Germinal center (tissue), 1 donor: ENCODE results near the gene OBSCN.
"Not testable (repeated sequence)": the region's sequence is repeated elsewhere in the genome, so short reads cannot be mapped to it uniquely, and the experiment has no call there.

Experiments used
- DNase-seq: peaks from one replicate; pipeline ENCODE4 v3.0.0; 2012; ENCODE audit warnings: mixed read lengths, low spot score

Gene OBSCN

GRCh38 chr1:228228601-228229074 lies 20.8 kb downstream of the OBSCN start:
- no peak for DNase-seq

GRCh38 chr1:228231189-228231588 lies 23.3 kb downstream of the OBSCN start:
- DNase-seq: no peak

GRCh38 chr1:228233136-228233535 lies 25.3 kb downstream of the OBSCN start:
- no peak for DNase-seq

- no peak for DNase-seq
Measured at GRCh38 chr1:228234921-228235320, 27.1 kb downstream of the OBSCN start.

GRCh38 chr1:228236744-228237143 lies 28.9 kb downstream of the OBSCN start:
- peak; percentile 44 for DNase-seq

- DNase-seq: peak; percentile 17
Measured at GRCh38 chr1:228238007-228238406, 30.2 kb downstream of the OBSCN start.

- no peak for DNase-seq
Measured at GRCh38 chr1:228238461-228238860, 30.6 kb downstream of the OBSCN start.

GRCh38 chr1:228240411-228241240 lies 32.8 kb downstream of the OBSCN start:
- no peak for DNase-seq

GRCh38 chr1:228241259-228241658 lies 33.4 kb downstream of the OBSCN start:
- DNase-seq: no peak

GRCh38 chr1:228242409-228242808 lies 34.6 kb downstream of the OBSCN start:
- DNase-seq: no peak

- no peak for DNase-seq
Measured at GRCh38 chr1:228243093-228243492, 35.2 kb downstream of the OBSCN start.

GRCh38 chr1:228243989-228244388 lies 36.1 kb downstream of the OBSCN start:
- not testable (repeated sequence) for DNase-seq

GRCh38 chr1:228245111-228245510 lies 37.3 kb downstream of the OBSCN start:
- DNase-seq: no peak

- DNase-seq: no peak
Measured at GRCh38 chr1:228246216-228246900, 38.5 kb downstream of the OBSCN start.

GRCh38 chr1:228249513-228250305 lies 41.9 kb downstream of the OBSCN start:
- DNase-seq: no peak

- DNase-seq: not testable (repeated sequence)
Measured at GRCh38 chr1:228252476-228252875, 44.6 kb downstream of the OBSCN start.

- DNase-seq: no peak
Measured at GRCh38 chr1:228256626-228257375, 49.0 kb downstream of the OBSCN start.

GRCh38 chr1:228258486-228258885 lies 50.6 kb downstream of the OBSCN start:
- DNase-seq: no peak

- no peak for DNase-seq
Measured at GRCh38 chr1:228259368-228259894, 51.6 kb downstream of the OBSCN start.

- no peak for DNase-seq
Measured at GRCh38 chr1:228259951-228260350, 52.1 kb downstream of the OBSCN start.

GRCh38 chr1:228261706-228262105 lies 53.9 kb downstream of the OBSCN start:
- DNase-seq: no peak
